ENCODE results near the gene TMEM87B. TPM values are rescaled to one million over a fixed set of nuclear protein-coding genes. Genes with fewer than 3 reads are reported as not detected.

The TMEM87B gene
- total RNA-seq, 1 experiment from 2014 or later, result 21.8 TPM

DNA sequence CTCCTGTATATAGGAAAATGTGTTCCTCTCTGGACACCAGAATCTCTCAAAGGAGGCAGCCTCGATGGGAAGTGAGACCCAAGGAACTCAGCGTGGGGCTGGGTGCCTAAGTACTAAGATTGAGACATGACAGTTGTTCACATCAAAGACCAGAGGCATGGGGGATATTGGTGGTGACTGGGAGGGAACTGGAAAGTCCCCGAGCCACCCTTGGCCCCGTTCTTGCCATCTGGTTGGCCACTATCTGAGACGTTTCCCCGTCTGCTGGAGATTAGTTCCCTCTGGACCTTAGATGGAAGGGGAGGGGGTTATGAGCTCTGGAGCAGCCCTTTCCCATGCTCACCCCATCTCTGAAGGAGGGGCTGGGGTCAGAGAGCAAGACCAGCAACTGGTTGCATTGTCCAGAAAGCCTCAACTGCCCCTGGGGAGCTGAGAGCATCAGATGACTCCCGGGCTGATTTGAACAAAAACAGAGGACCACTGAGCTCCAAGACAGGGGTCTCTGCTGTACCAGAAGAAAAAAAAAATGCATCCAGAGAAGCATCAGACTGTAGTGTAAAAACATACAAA is 94.9 kb downstream of the TMEM87B start:
- no peak for TF ChIP-seq EZH2 (IDR thresholded peaks at IDR 0.05; ENCODE audit: borderline replicate concordance, low read depth, low read length, poor library complexity, severe bottlenecking)
- TF ChIP-seq, protein P1, sequence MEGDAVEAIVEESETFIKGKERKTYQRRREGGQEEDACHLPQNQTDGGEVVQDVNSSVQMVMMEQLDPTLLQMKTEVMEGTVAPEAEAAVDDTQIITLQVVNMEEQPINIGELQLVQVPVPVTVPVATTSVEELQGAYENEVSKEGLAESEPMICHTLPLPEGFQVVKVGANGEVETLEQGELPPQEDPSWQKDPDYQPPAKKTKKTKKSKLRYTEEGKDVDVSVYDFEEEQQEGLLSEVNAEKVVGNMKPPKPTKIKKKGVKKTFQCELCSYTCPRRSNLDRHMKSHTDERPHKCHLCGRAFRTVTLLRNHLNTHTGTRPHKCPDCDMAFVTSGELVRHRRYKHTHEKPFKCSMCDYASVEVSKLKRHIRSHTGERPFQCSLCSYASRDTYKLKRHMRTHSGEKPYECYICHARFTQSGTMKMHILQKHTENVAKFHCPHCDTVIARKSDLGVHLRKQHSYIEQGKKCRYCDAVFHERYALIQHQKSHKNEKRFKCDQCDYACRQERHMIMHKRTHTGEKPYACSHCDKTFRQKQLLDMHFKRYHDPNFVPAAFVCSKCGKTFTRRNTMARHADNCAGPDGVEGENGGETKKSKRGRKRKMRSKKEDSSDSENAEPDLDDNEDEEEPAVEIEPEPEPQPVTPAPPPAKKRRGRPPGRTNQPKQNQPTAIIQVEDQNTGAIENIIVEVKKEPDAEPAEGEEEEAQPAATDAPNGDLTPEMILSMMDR (conservative IDR thresholded peaks at IDR 0.05; ENCODE audit: low read depth, low read length), result no peak
- ChIA-PET POLR2A (ENCODE audit: low non-redundant PET) (no interaction called here), CTCF (no interaction called here)
- no TSS peak for BruUV-seq (replicated peaks)
- DNase-seq (ENCODE audit: low spot score), result no peak
- Histone ChIP-seq H3K27ac (ENCODE audit: low read depth, low read length, poor library complexity, severe bottlenecking) (no peak overlapping the region), H3K36me3 (ENCODE audit: insufficient read depth, low read length, poor library complexity, severe bottlenecking) (no peaks in the 10 kb centered on the region), H3K4me1 (ENCODE audit: insufficient read depth, low read length, poor library complexity, severe bottlenecking) (no peaks in the 10 kb centered on the region), H3K4me3 (ENCODE audit: low read depth, low read length, poor library complexity, severe bottlenecking) (no peak overlapping the region), H3K9me3 (ENCODE audit: low read depth, low read length, poor library complexity, severe bottlenecking) (no peaks in the 10 kb centered on the region), H3K27me3 (replicated peaks; ENCODE audit: insufficient read depth, low read depth, low read length, poor library complexity) (no peaks in the 10 kb centered on the region)
- intact Hi-C loops (cut with micrococcal nuclease; ENCODE audit: unreplicated experiment), result no loop called here

GRCh38 chr2:112150447-112150846 is 95.4 kb downstream of the TMEM87B start:
- Histone ChIP-seq H3K4me3 (ENCODE audit: low read depth, low read length, poor library complexity, severe bottlenecking) (no peak overlapping the region), H3K27me3 (replicated peaks; ENCODE audit: insufficient read depth, low read depth, low read length, poor library complexity) (no peaks in the 10 kb centered on the region), H3K36me3 (ENCODE audit: insufficient read depth, low read length, poor library complexity, severe bottlenecking) (no peaks in the 10 kb centered on the region), H3K4me1 (ENCODE audit: insufficient read depth, low read length, poor library complexity, severe bottlenecking) (no peaks in the 10 kb centered on the region), H3K9me3 (ENCODE audit: low read depth, low read length, poor library complexity, severe bottlenecking) (no peaks in the 10 kb centered on the region), H3K27ac (ENCODE audit: low read depth, low read length, poor library complexity, severe bottlenecking) (no peak overlapping the region)
- intact Hi-C loops (cut with micrococcal nuclease; ENCODE audit: unreplicated experiment), result no loop called here
- no peak for DNase-seq (ENCODE audit: low spot score)
- ChIA-PET CTCF (no interaction called here), POLR2A (ENCODE audit: low non-redundant PET) (no interaction called here)
- no peak for TF ChIP-seq EZH2 (IDR thresholded peaks at IDR 0.05; ENCODE audit: borderline replicate concordance, low read depth, low read length, poor library complexity, severe bottlenecking)
- TF ChIP-seq, protein P1 (conservative IDR thresholded peaks at IDR 0.05; ENCODE audit: low read depth, low read length), result no peak
- BruUV-seq (replicated peaks), result no TSS peak

- CTCF ChIA-PET, result no interaction called here
Observed at GRCh38 chr2:112150851-112151250, 95.8 kb downstream of the TMEM87B start.

More at GRCh38 chr2:112150851-112151250, 95.8 kb downstream of the TMEM87B start:
- Histone ChIP-seq H3K36me3 (ENCODE audit: insufficient read depth, low read length, poor library complexity, severe bottlenecking) (no peaks in the 10 kb centered on the region), H3K27ac (ENCODE audit: low read depth, low read length, poor library complexity, severe bottlenecking) (no peak overlapping the region), H3K4me3 (ENCODE audit: low read depth, low read length, poor library complexity, severe bottlenecking) (no peak overlapping the region), H3K27me3 (replicated peaks; ENCODE audit: insufficient read depth, low read depth, low read length, poor library complexity) (no peaks in the 10 kb centered on the region), H3K9me3 (ENCODE audit: low read depth, low read length, poor library complexity, severe bottlenecking) (no peaks in the 10 kb centered on the region), H3K4me1 (ENCODE audit: insufficient read depth, low read length, poor library complexity, severe bottlenecking) (no peaks in the 10 kb centered on the region)
- intact Hi-C loops (cut with micrococcal nuclease; ENCODE audit: unreplicated experiment), result no loop called here
- DNase-seq (ENCODE audit: low spot score), result no peak
- POLR2A ChIA-PET (ENCODE audit: low non-redundant PET), result no interaction called here
- TF ChIP-seq, protein P1 (conservative IDR thresholded peaks at IDR 0.05; ENCODE audit: low read depth, low read length), result no peak
- TF ChIP-seq EZH2 (IDR thresholded peaks at IDR 0.05; ENCODE audit: borderline replicate concordance, low read depth, low read length, poor library complexity, severe bottlenecking), result no peak
- no TSS peak for BruUV-seq (replicated peaks)

Measured in A673 (cell line).